Measurements from ENCODE around the gene FLNB. TPM values are rescaled to one million over a fixed set of nuclear protein-coding genes. Genes with fewer than 3 reads are reported as not detected.

The FLNB gene
- total RNA-seq, 4 donors from 2014 or later: 61.9 to 114 (median 89.9) TPM

- Histone ChIP-seq H3K9me3 (no peaks in the 10 kb centered on the region), H3K4me3 (no peak overlapping the region), H3K4me1 (peaks cover 4 to 26% (median 12%) of the 10 kb centered on the region in 4 donors), H3K36me3 (peaks cover 70 to 99% (median 90%) of the 10 kb centered on the region in 4 donors), H3K27ac (replicated peaks in 1 of 4) (peak overlapping the region in 3 of 4 donors; percentile 7 to 74 (median 72)), H3K27me3 (no peaks in the 10 kb centered on the region)
- no peak for DNase-seq (ENCODE audit: extremely low spot score)
- TF ChIP-seq POLR2AphosphoS5 (IDR thresholded peaks at IDR 0.05) (no peak), EP300 (IDR thresholded peaks at IDR 0.05) (no peak), POLR2A (IDR thresholded peaks at IDR 0.05; ENCODE audit: low read depth) (no peak), CTCF (IDR thresholded peaks at IDR 0.05) (no peak)
- intact Hi-C loops (cut with DNase I): no loop called here
- 98% methylated on average over 5 of the region's 5 CpGs for WGBS
These were observed 126.2 kb downstream of the FLNB start for GRCh38 chr3:58134468-58134867.

DNA sequence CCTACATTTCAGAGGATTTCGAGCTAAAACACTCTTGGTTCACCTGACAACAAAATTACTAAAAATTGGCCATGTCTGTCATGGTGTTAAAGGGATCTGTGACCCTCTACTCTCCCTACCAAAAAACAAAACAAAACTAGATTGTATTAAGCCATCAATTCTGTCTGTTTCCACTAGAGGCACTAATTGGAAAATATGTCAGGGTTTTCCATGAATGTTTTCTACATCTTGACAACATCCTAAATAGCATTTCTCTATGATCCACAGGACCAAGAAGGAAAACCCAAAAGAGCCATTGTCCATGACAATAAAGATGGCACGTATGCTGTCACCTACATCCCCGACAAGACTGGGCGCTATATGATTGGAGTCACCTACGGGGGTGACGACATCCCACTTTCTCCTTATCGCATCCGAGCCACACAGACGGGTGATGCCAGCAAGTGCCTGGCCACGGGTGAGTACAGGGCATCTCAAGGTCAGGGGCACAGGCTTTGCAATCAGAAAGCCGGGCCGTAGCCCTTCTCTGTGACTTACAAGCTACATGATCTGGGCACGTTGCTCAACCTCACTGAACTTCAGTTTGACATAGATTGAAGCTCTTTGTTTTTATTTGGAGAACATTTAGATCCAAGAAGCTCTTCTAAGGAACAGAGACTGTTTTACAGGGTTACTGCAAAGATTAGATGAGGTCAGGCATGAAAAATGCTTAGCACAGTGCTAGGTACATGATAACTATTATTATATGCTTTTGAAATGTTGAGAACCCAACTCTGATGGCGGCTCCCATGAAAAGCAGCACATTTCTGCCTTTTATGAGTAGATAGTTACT, 127.7 kb downstream of the FLNB start:
- no peaks in the 10 kb centered on the region for H3K27me3 ChIP-seq

DNA sequence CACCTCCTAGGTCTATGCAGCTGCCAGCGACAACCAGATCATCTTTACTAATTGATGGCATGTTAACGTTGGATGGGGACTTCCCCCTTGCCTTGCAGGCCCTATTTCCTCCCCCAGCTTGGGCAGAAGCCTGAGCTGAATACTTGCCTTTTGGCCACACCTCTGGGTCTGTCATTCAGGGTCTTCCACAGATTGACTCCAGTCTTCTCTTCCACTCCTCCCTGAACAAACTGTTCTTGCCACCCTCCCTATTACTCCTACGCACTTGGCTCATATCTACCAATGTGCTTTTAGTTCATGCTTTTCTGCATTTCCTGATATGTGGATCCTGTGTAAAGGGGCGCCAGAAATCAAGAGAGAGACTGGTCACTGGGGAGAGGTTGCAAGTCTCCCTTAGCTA, 129.1 kb downstream of the FLNB start:
- peaks cover 4 to 23% (median 9%) of the 10 kb centered on the region in 4 donors for H3K4me1 ChIP-seq
- H3K27ac ChIP-seq (replicated peaks in 1 of 4): peak overlapping the region in 3 of 4 donors; percentile 52 to 74 (median 72)
- no peaks in the 10 kb centered on the region for H3K27me3 ChIP-seq
- peaks cover 77 to 100% (median 91%) of the 10 kb centered on the region in 4 donors for H3K36me3 ChIP-seq
- no peaks in the 10 kb centered on the region for H3K9me3 ChIP-seq
- no peak for DNase-seq (ENCODE audit: extremely low spot score)
- H3K4me3 ChIP-seq: no peak overlapping the region
- intact Hi-C loops (cut with DNase I): no loop called here
- WGBS: 78% methylated on average over 4 of the region's 4 CpGs
- TF ChIP-seq EP300 (IDR thresholded peaks at IDR 0.05) (no peak), POLR2A (IDR thresholded peaks at IDR 0.05; ENCODE audit: low read depth) (no peak), CTCF (IDR thresholded peaks at IDR 0.05) (no peak), POLR2AphosphoS5 (IDR thresholded peaks at IDR 0.05) (no peak)

More for the DNA sequence above, 127.7 kb downstream of the FLNB start:
- DNase-seq (ENCODE audit: extremely low spot score): no peak
- Histone ChIP-seq H3K27ac (replicated peaks in 1 of 4) (peak overlapping the region; percentile 40 to 74 (median 62)), H3K9me3 (no peaks in the 10 kb centered on the region), H3K4me3 (no peak overlapping the region), H3K36me3 (peaks cover 67 to 99% (median 90%) of the 10 kb centered on the region in 4 donors), H3K4me1 (peaks cover 4 to 23% (median 9%) of the 10 kb centered on the region in 4 donors)
- intact Hi-C loops (cut with DNase I): no loop called here
- TF ChIP-seq POLR2AphosphoS5 (IDR thresholded peaks at IDR 0.05) (peak; percentile 14 to 26), CTCF (IDR thresholded peaks at IDR 0.05) (peak; percentile 17 to 45 (median 27)), POLR2A (IDR thresholded peaks at IDR 0.05; ENCODE audit: low read depth) (no peak), EP300 (IDR thresholded peaks at IDR 0.05) (no peak)
- 88% methylated on average over 14 of the region's 14 CpGs for WGBS

- peak overlapping the region in 3 of 4 donors; percentile 20 to 45 (median 36) for H3K27ac ChIP-seq (replicated peaks in 1 of 4)
- DNase-seq (ENCODE audit: extremely low spot score): no peak
- peaks cover 0 to 20% (median 11%) of the 10 kb centered on the region in 4 donors for H3K4me1 ChIP-seq
- TF ChIP-seq POLR2AphosphoS5 (IDR thresholded peaks at IDR 0.05) (no peak), POLR2A (IDR thresholded peaks at IDR 0.05; ENCODE audit: low read depth) (no peak), EP300 (IDR thresholded peaks at IDR 0.05) (no peak), CTCF (IDR thresholded peaks at IDR 0.05) (no peak)
- H3K9me3 ChIP-seq: no peaks in the 10 kb centered on the region
- H3K4me3 ChIP-seq: no peak overlapping the region
- no peaks in the 10 kb centered on the region for H3K27me3 ChIP-seq
- H3K36me3 ChIP-seq: peaks cover 62 to 100% (median 84%) of the 10 kb centered on the region in 4 donors
- intact Hi-C loops (cut with DNase I): no loop called here
- WGBS: 90% methylated on average over 12 of the region's 12 CpGs
These were observed 133.6 kb downstream of the FLNB start for GRCh38 chr3:58141766-58142345.

All from esophagus muscularis mucosa (tissue), 4 donors.